Measurements from ENCODE around the gene HECW1. TPM values are rescaled to one million over a fixed set of nuclear protein-coding genes. Genes with fewer than 3 reads are reported as not detected.

HECW1 gene
- total RNA-seq, 4 donors from 2014 or later, result 0.06 to 0.99 (median 0.27) TPM

DNA sequence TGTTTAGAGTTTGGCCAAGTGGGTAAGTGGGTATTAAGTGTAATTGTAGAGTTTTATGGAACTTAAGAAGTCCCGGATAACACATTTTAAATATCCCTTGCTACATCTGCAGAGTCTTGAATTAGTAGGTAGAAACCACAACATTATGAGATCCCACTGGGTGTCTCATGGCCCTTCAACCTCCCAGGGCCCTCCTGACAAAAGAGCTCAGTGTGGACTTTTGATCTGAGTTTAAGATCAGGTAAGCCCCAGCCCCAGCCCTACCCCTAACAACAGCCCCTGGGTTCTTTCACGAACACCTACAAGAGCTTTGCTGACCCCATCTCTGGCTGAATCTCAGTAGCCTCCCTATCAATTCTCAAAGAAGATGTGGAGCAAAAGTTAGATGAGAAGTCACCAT is 405.0 kb downstream of the HECW1 start:
- Histone ChIP-seq H3K9me3 (no peaks in the 10 kb centered on the region), H3K27ac (replicated peaks in 1 of 4) (no peak overlapping the region), H3K27me3 (no peaks in the 10 kb centered on the region), H3K4me1 (no peaks in the 10 kb centered on the region), H3K4me3 (no peak overlapping the region), H3K36me3 (no peaks in the 10 kb centered on the region)
- intact Hi-C loops (cut with DNase I), result no loop called here
- DNase-seq (ENCODE audit: extremely low spot score), result no peak
- 55% methylated on average over 2 of the region's 2 CpGs for WGBS
- TF ChIP-seq POLR2A (IDR thresholded peaks at IDR 0.05; ENCODE audit: low read depth), result no peak
- no peak for TF ChIP-seq POLR2AphosphoS5 (IDR thresholded peaks at IDR 0.05)
- TF ChIP-seq, protein P1, sequence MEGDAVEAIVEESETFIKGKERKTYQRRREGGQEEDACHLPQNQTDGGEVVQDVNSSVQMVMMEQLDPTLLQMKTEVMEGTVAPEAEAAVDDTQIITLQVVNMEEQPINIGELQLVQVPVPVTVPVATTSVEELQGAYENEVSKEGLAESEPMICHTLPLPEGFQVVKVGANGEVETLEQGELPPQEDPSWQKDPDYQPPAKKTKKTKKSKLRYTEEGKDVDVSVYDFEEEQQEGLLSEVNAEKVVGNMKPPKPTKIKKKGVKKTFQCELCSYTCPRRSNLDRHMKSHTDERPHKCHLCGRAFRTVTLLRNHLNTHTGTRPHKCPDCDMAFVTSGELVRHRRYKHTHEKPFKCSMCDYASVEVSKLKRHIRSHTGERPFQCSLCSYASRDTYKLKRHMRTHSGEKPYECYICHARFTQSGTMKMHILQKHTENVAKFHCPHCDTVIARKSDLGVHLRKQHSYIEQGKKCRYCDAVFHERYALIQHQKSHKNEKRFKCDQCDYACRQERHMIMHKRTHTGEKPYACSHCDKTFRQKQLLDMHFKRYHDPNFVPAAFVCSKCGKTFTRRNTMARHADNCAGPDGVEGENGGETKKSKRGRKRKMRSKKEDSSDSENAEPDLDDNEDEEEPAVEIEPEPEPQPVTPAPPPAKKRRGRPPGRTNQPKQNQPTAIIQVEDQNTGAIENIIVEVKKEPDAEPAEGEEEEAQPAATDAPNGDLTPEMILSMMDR (IDR thresholded peaks at IDR 0.05), result no peak
- no peak for TF ChIP-seq EP300 (IDR thresholded peaks at IDR 0.05)

- Histone ChIP-seq H3K4me1 (no peaks in the 10 kb centered on the region), H3K27me3 (no peaks in the 10 kb centered on the region), H3K36me3 (no peaks in the 10 kb centered on the region), H3K9me3 (no peaks in the 10 kb centered on the region), H3K4me3 (no peak overlapping the region), H3K27ac (replicated peaks in 1 of 4) (no peak overlapping the region)
- TF ChIP-seq EP300 (IDR thresholded peaks at IDR 0.05) (no peak), POLR2A (IDR thresholded peaks at IDR 0.05; ENCODE audit: low read depth) (no peak), POLR2AphosphoS5 (IDR thresholded peaks at IDR 0.05) (no peak)
- TF ChIP-seq, protein P1 (IDR thresholded peaks at IDR 0.05), result no peak
- intact Hi-C loops (cut with DNase I), result no loop called here
- WGBS, result 86% methylated on average over 8 of the region's 8 CpGs
- DNase-seq (ENCODE audit: extremely low spot score), result peak; percentile 21
Observed at GRCh38 chr7:43520201-43520600, 407.8 kb downstream of the HECW1 start.

GRCh38 chr7:43522406-43523156 is 410.1 kb downstream of the HECW1 start:
- Histone ChIP-seq H3K27ac (replicated peaks in 1 of 4) (no peak overlapping the region), H3K4me3 (no peak overlapping the region), H3K27me3 (no peaks in the 10 kb centered on the region), H3K36me3 (no peaks in the 10 kb centered on the region), H3K4me1 (no peaks in the 10 kb centered on the region), H3K9me3 (no peaks in the 10 kb centered on the region)
- intact Hi-C loops (cut with DNase I), result no loop called here
- TF ChIP-seq, protein P1 (IDR thresholded peaks at IDR 0.05), result no peak
- TF ChIP-seq POLR2AphosphoS5 (IDR thresholded peaks at IDR 0.05) (no peak), EP300 (IDR thresholded peaks at IDR 0.05) (no peak), POLR2A (IDR thresholded peaks at IDR 0.05; ENCODE audit: low read depth) (no peak)
- 85% methylated on average over 6 of the region's 8 CpGs for WGBS
- DNase-seq (ENCODE audit: extremely low spot score), result peak; percentile 85

DNA sequence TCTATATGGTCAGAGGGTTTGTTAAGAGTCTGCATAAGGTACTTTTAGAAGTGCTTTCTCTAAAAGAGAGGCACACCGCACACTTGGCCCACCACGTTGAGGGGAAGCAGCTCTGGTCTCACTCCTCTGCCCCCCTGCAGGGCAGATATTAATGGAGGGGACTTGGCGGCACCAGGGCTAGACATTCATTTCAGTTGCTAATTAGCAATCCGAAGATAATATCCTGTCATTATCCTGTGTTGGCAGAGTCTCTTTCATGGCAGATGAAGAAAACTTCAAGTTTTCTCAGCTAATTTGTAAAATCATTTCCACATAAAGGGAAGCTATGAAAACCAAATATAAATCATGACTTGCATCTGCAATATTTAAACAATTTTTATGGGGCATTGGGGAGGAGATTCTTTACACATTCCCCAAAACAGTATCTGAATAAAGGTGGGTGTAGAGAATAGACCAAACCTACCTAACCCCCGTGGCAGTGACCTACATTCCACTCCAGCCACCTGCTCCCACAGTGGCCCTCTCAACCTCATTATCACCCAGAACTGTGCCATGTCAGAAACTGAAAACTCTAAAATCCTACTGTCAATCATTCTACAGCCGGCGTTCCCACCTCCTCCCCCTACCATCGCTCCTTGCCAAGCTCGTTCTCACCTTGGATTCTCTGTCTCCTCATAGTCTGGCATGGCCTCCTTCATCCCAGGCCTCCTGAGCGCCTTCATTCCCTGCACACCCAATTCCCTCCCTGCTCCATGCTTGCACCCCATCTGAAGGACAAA is 416.3 kb downstream of the HECW1 start:
- intact Hi-C loops (cut with DNase I), result no loop called here
- Histone ChIP-seq H3K27me3 (no peaks in the 10 kb centered on the region), H3K4me1 (peaks cover 0 to 5% (median under 1%) of the 10 kb centered on the region in 4 donors), H3K36me3 (no peaks in the 10 kb centered on the region), H3K4me3 (no peak overlapping the region), H3K9me3 (no peaks in the 10 kb centered on the region), H3K27ac (replicated peaks in 1 of 4) (no peak overlapping the region)
- WGBS, result 86% methylated on average over 10 of the region's 10 CpGs
- no peak for TF ChIP-seq EP300 (IDR thresholded peaks at IDR 0.05)
- no peak for TF ChIP-seq POLR2A (IDR thresholded peaks at IDR 0.05; ENCODE audit: low read depth)
- TF ChIP-seq, protein P1 (IDR thresholded peaks at IDR 0.05), result no peak
- TF ChIP-seq POLR2AphosphoS5 (IDR thresholded peaks at IDR 0.05), result no peak
- peak; percentile 50 for DNase-seq (ENCODE audit: extremely low spot score)

Data from esophagus muscularis mucosa (tissue), 4 donors.